Measurements from ENCODE around the gene DOC2A. TPM values are rescaled to one million over a fixed set of nuclear protein-coding genes. Genes with fewer than 3 reads are reported as not detected.

The DOC2A gene
- total RNA-seq, 1 donor from 2014 or later, result 2.2 TPM

GRCh38 chr16:29992344-29992967 is 18.4 kb downstream of the DOC2A start:
- Histone ChIP-seq H3K27ac (no peak overlapping the region), H3K27me3 (no peaks in the 10 kb centered on the region), H3K4me3 (no peak overlapping the region), H3K9me3 (no peaks in the 10 kb centered on the region), H3K36me3 (peaks cover 0 to 36% of the 10 kb centered on the region in 2 donors), H3K4me1 (peaks cover 24% of the 10 kb centered on the region)
- TF ChIP-seq POLR2A (IDR thresholded peaks at IDR 0.05) (no peak), CTCF (IDR thresholded peaks at IDR 0.05) (no peak), POLR2AphosphoS5 (IDR thresholded peaks at IDR 0.05; ENCODE audit: insufficient read depth in 1 of 2, low read depth in 1 of 2) (no peak)
- no peak for DNase-seq (ENCODE audit: extremely low spot score in 2 of 2)
- intact Hi-C loops (cut with DNase I), result no loop called here

- no peaks in the 10 kb centered on the region for H3K9me3 ChIP-seq
- no peak overlapping the region for H3K27ac ChIP-seq
- intact Hi-C loops (cut with DNase I), result no loop called here
- H3K27me3 ChIP-seq, result no peaks in the 10 kb centered on the region
- H3K4me1 ChIP-seq, result peaks cover 17% of the 10 kb centered on the region
- TF ChIP-seq CTCF (IDR thresholded peaks at IDR 0.05), result no peak
- no peak for TF ChIP-seq POLR2A (IDR thresholded peaks at IDR 0.05)
- TF ChIP-seq POLR2AphosphoS5 (IDR thresholded peaks at IDR 0.05; ENCODE audit: insufficient read depth in 1 of 2, low read depth in 1 of 2), result no peak
- DNase-seq (ENCODE audit: extremely low spot score in 2 of 2), result no peak
- no peak overlapping the region for H3K4me3 ChIP-seq
- peaks cover 0 to 44% of the 10 kb centered on the region in 2 donors for H3K36me3 ChIP-seq
Measured at GRCh38 chr16:29991571-29991904, 19.3 kb downstream of the DOC2A start.

- no peak for DNase-seq (ENCODE audit: extremely low spot score in 2 of 2)
- Histone ChIP-seq H3K4me1 (peaks cover 15% of the 10 kb centered on the region), H3K27me3 (no peaks in the 10 kb centered on the region), H3K9me3 (no peaks in the 10 kb centered on the region), H3K36me3 (peaks cover 0 to 49% of the 10 kb centered on the region in 2 donors), H3K27ac (no peak overlapping the region), H3K4me3 (no peak overlapping the region)
- intact Hi-C loops (cut with DNase I), result no loop called here
- TF ChIP-seq POLR2AphosphoS5 (IDR thresholded peaks at IDR 0.05; ENCODE audit: insufficient read depth in 1 of 2, low read depth in 1 of 2), result no peak
- no peak for TF ChIP-seq POLR2A (IDR thresholded peaks at IDR 0.05)
- no peak for TF ChIP-seq CTCF (IDR thresholded peaks at IDR 0.05)
Measured at GRCh38 chr16:29990883-29991570, 19.8 kb downstream of the DOC2A start.

- DNase-seq (ENCODE audit: extremely low spot score in 2 of 2), result no peak
- Histone ChIP-seq H3K4me1 (peaks cover 15% of the 10 kb centered on the region), H3K27ac (no peak overlapping the region), H3K4me3 (no peak overlapping the region), H3K27me3 (no peaks in the 10 kb centered on the region), H3K36me3 (peaks cover 0 to 59% of the 10 kb centered on the region in 2 donors), H3K9me3 (no peaks in the 10 kb centered on the region)
- intact Hi-C loops (cut with DNase I), result no loop called here
- no peak for TF ChIP-seq CTCF (IDR thresholded peaks at IDR 0.05)
- TF ChIP-seq POLR2AphosphoS5 (IDR thresholded peaks at IDR 0.05; ENCODE audit: insufficient read depth in 1 of 2, low read depth in 1 of 2), result no peak
- no peak for TF ChIP-seq POLR2A (IDR thresholded peaks at IDR 0.05)
Measured at GRCh38 chr16:29990034-29990433, 20.8 kb downstream of the DOC2A start.
